CD4-positive, alpha-beta T cell treated with Interleukin-21 for 1 hour (primary cell): ENCODE measurements around the gene CDC14A.
A peak's percentile ranks its signal among the peaks of the same experiment; 100 is the strongest.
"Not testable (repeated sequence)": the region's sequence is repeated elsewhere in the genome, so short reads cannot be mapped to it uniquely, and the experiment has no call there.

Source experiments
- DNase-seq: peaks from one replicate; pipeline ENCODE4 v3.0.0-alpha.2; 2020

The CDC14A gene

GRCh38 chr1:100335436-100335835 lies 16.9 kb upstream of the CDC14A start:
- DNase-seq: no peak

GRCh38 chr1:100337878-100338277 lies 14.4 kb upstream of the CDC14A start:
- DNase-seq: not testable (repeated sequence)

GRCh38 chr1:100339735-100340134 lies 12.6 kb upstream of the CDC14A start:
- DNase-seq: not testable (repeated sequence)

GRCh38 chr1:100340494-100340893 lies 11.8 kb upstream of the CDC14A start:
- DNase-seq: no peak

- DNase-seq: no peak
These were observed 10.0 kb upstream of the CDC14A start for GRCh38 chr1:100342348-100342747.

GRCh38 chr1:100343897-100344296 lies 8.4 kb upstream of the CDC14A start:
- DNase-seq: no peak

- DNase-seq: no peak
These were observed 7.5 kb upstream of the CDC14A start for GRCh38 chr1:100344774-100345173.

GRCh38 chr1:100346387-100346786 lies 5.9 kb upstream of the CDC14A start:
- no peak for DNase-seq

- DNase-seq: no peak
These were observed 5.0 kb upstream of the CDC14A start for GRCh38 chr1:100347009-100347966.

GRCh38 chr1:100348549-100349144 lies 3.7 kb upstream of the CDC14A start:
- DNase-seq: no peak

- no peak for DNase-seq
These were observed 3.1 kb upstream of the CDC14A start for GRCh38 chr1:100349246-100349645.

GRCh38 chr1:100350787-100351094 lies 1.6 kb upstream of the CDC14A start:
- DNase-seq: no peak

GRCh38 chr1:100351095-100351887 lies 1.0 kb upstream of the CDC14A start:
- DNase-seq: peak; percentile 90

GRCh38 chr1:100353071-100353801 lies 930 bp downstream of the CDC14A start:
- DNase-seq: peak; percentile 51

- no peak for DNase-seq
These were observed 1.7 kb downstream of the CDC14A start for GRCh38 chr1:100353988-100354387.

- peak; percentile 56 for DNase-seq
These were observed 2.7 kb downstream of the CDC14A start for GRCh38 chr1:100354971-100355394.

GRCh38 chr1:100358210-100358609 lies 5.9 kb downstream of the CDC14A start:
- peak; percentile 43 for DNase-seq

GRCh38 chr1:100359139-100359538 lies 6.8 kb downstream of the CDC14A start:
- DNase-seq: no peak

- DNase-seq: no peak
These were observed 8.6 kb downstream of the CDC14A start for GRCh38 chr1:100360790-100361510.

GRCh38 chr1:100361511-100362089 lies 9.3 kb downstream of the CDC14A start:
- no peak for DNase-seq

GRCh38 chr1:100362821-100363466 lies 10.6 kb downstream of the CDC14A start:
- no peak for DNase-seq
